HG03558 (cell line): ENCODE data around the gene GABPB2.

Source experiments
- ATAC-seq: cut with Tn5 transposase; IDR thresholded peaks from one replicate; pipeline ENCODE4 v1.9.1; 2021; ENCODE audit warnings: moderate number of reproducible peaks; ENCODE audit not compliant: unreplicated experiment; ENCODE audit errors: extremely low read depth

The GABPB2 gene

DNA sequence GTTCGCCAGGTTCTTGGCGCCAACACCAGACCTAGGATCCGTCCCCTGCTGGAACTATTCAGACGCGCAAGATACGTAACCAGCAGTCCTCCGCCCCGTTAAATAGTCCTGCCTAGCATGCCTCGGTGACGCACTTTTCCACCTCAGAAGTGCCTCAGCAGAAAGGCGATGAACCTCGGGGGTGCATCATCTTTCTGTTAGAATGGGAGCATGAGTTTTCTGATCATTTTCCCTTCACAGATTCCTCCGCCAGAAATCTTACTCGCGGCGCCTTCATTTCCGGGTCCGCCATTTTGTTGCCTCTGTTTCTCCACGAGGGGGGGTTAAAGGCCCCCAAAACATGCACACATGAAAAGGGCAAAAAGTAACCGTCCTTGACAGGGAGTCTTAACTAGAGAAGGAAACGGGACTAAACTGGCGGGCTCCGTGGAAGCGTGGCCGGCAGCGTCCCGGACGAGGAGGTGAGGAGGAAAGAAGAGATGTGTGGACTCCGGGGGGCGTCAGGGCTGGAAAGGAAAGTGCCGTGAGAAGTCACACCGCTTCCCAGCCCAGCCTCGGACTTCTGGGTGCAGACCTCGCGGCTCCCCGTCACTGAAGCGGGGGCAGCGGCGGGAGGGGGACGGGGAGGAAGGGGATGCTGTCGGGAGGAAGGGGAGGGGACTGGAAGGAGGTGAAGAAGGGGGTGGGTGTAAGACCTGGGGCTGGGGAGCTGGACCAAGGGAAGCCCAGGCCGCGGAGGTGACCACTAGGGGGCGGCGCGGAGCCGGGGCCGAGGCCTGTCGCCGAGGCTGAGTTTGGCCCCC is at the start of gene GABPB2:
GABPB2 (plus strand) TSS at position 288 of the 803 bp plus-strand sequence. CDS start 17,429 bp downstream, outside the sequence.
- ATAC-seq: peak; percentile 53

DNA sequence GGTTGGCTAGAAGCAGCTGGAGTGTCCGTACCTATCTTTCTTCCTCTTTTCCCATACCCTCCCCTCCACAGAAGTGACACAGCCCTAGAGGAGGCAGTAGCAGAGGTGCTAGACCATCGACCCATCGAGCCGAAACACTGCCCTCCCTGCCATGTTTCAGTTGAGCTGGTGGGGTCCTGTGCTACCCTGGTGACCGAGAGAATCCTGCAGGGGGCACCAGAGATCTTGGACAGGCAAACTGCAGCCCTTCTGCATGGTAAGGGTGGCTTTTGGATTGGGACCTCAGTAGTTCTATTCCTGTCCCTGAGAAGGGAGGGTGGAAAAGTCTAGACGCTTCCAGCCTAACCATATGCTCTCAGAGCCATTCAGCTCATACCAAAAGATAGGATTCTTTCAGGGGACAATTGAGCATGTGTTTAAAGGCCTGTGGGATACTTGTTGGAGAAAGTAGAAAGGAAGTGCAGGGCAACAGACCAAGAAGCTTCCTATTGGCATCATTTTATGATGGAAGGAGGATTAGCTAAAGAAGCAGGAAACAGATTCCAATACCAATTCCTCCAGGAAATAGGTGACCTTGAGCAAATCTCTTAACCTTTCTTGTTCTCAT is 45.9 kb upstream of the GABPB2 start:
- no peak for ATAC-seq

GRCh38 chr1:151026460-151026859 is 44.1 kb upstream of the GABPB2 start:
- no peak for ATAC-seq

DNA sequence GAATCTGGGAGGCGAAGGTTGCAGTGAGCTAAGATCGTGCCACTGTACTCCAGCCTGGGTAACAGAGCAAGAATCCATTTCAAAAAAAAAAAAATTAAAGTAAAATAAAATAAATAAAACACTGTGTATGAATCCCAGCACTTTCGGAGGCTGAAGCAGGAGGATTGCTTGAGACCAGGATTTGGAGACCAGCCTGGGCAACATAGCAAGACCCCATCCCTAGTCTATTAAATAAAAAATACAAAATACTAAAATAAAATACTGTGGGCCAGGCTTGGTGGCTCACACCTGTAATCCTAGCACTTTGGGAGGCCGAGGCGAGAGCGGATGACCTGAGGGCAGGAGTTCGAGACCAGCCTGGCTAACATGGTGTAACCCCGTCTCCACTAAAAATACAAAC is 38.4 kb upstream of the GABPB2 start:
- ATAC-seq: no peak

DNA sequence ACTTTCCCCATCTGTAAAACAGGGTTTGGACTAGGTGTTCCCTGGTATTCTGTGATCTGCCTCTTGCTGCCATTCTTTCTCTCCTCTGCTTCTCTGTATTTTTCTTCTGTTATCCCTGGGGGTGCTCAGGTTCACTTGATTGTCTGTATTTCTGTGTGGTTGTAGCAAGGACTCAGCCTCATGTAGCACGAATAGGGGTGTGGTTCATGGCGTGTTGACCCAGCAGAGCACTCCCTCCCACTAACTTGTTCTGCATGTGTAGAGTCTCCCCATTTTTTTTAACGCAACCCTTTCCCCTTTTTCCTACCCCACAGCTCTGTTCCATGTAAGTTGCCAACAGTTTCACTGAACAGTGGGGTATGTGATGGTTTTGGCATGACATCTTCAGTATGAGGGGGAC is 35.4 kb upstream of the GABPB2 start:
- ATAC-seq: no peak

DNA sequence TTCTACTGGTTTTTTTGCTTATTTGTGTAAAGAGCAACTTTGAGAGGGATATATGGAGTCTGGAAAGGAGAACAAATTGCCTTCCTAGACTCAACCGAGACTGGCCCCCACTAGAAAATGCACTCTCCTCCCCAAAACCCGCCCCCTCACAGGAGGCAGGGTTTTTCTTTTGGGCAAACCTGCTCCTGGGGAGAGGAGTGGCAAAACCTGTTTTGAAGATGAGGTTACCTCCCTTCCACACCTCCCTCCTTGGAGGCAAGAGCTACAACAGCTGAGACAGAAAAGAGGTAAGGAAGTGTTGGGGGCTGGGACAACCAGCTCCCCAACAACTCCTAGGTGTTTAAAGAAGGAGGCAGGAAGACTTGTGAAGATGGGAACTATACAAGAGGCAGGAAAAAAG is 34.2 kb upstream of the GABPB2 start, which contains the start of gene BNIPL:
BNIPL (plus strand) TSS at position 231 of the 400 bp plus-strand sequence; CDS start at position 371, 140 bp downstream.
- no peak for ATAC-seq

DNA sequence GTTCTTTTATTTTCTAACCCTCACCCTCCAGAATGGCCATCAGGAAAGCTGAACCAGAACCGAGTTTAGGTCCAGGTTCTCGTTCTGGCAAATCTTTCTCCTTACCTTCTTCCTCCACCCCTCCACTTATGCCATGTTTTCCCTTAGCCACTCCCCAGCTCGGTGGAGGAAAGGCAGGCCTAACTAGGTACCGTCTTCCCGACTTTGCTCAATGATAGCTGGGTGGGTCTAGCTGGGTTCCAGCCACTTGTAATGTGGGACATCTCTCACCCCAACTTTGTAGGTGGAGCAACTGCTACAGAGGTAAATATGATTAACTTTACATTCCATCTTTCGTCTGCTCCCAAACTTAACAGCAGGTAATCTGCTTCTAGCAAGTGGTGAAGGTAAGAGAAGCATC is 33.5 kb upstream of the GABPB2 start:
- ATAC-seq: no peak

DNA sequence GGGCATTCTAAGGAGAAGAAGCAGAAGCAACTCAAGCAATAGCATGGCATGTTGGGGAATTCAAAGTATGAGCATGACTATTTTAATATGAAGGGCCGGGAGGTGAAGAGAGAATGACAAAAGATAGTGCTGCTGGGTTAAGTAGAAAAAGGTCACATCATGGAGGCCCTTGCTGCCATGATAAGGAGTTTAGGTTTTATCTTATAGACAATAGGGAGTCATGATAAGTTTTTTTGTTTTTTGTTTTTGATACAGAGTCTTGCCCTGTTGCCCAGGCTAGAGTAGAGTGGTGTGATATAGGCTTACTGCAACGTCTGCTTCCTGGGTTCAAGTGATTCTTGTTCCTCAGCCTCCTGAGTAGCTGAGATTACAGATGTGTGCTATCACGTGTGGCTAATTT is 31.0 kb upstream of the GABPB2 start:
- no peak for ATAC-seq

- ATAC-seq: no peak
Measured at GRCh38 chr1:151043163-151043562, 27.4 kb upstream of the GABPB2 start.

DNA sequence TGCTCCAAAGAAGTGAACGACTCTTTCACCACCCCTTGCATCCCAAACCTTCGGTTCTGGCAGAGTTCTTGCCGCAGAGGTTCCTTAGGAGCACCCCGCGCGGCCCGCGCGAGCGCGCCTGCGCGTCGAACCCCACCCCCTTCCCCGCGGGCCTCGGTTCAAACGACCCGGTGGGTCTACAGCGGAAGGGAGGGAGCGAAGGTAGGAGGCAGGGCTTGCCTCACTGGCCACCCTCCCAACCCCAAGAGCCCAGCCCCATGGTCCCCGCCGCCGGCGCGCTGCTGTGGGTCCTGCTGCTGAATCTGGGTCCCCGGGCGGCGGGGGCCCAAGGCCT is 23.0 kb upstream of the GABPB2 start, which contains the start of gene C1orf56:
C1orf56 (plus strand) TSS at position 161 of the 334 bp plus-strand sequence; CDS start at position 258, 97 bp downstream.
- no peak for ATAC-seq

DNA sequence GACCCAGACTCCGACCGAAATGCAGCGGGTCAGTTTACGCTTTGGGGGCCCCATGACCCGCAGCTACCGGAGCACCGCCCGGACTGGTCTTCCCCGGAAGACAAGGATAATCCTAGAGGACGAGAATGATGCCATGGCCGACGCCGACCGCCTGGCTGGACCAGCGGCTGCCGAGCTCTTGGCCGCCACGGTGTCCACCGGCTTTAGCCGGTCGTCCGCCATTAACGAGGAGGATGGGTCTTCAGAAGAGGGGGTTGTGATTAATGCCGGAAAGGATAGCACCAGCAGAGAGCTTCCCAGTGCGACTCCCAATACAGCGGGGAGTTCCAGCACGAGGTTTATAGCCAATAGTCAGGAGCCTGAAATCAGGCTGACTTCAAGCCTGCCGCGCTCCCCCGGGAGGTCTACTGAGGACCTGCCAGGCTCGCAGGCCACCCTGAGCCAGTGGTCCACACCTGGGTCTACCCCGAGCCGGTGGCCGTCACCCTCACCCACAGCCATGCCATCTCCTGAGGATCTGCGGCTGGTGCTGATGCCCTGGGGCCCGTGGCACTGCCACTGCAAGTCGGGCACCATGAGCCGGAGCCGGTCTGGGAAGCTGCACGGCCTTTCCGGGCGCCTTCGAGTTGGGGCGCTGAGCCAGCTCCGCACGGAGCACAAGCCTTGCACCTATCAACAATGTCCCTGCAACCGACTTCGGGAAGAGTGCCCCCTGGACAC is 22.5 kb upstream of the GABPB2 start:
- ATAC-seq: no peak

DNA sequence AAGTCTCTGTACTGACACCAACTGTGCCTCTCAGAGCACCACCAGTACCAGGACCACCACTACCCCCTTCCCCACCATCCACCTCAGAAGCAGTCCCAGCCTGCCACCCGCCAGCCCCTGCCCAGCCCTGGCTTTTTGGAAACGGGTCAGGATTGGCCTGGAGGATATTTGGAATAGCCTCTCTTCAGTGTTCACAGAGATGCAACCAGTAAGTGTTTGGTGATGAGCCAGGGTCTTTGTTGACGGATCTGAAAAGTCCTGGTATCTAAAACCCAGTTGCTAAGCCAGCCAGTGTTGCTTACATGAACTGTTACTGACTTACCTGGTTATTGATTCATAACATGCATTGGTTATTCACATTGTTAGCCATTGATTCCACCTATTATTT is 21.9 kb upstream of the GABPB2 start:
- no peak for ATAC-seq

DNA sequence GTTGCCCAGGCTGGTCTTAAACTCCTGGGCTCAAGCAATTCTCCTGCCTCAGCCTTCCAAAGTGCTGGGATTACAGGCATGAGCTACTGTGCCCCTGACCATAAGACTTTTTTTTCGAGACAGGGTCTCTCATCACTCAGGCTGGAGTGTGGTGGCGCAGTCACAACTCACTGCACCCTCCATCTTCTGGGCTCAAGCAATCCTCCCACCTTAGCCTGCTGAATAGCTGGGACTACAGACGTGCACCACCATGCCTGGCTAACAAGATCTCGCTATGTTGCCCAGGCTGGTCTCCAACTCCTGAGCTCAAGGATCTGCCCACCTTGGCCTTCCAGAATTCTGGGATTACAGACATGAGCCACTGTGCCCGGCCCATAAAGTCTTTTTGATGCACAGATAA is 21.1 kb upstream of the GABPB2 start:
- ATAC-seq: no peak

GRCh38 chr1:151050051-151050688 is 20.4 kb upstream of the GABPB2 start:
- no peak for ATAC-seq

- ATAC-seq: no peak
Measured at GRCh38 chr1:151051356-151052009, 19.1 kb upstream of the GABPB2 start.

GRCh38 chr1:151054971-151055547 is 15.5 kb upstream of the GABPB2 start:
- ATAC-seq: no peak

- ATAC-seq: no peak
Measured at GRCh38 chr1:151055581-151055980, 15.0 kb upstream of the GABPB2 start.

DNA sequence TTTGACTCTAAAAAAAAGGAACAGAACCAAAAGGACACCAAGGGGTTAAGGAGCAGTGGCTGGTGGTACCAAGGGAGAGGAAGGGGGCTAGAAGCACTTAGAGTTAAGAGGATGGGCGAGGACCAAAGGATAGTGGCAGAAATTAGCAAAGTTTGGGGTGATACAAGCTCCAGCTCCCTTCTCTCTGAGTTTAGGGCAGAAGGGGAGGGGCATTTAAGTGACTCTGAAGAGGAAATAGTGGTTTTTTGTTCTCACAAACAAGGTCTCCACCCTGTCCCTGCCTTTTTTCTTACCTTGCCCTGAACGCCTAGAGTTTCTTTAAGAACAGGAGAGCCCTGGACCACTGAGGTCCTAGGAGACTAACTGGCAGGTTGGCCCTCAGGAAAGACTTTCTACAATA is 14.4 kb upstream of the GABPB2 start:
- ATAC-seq: no peak

DNA sequence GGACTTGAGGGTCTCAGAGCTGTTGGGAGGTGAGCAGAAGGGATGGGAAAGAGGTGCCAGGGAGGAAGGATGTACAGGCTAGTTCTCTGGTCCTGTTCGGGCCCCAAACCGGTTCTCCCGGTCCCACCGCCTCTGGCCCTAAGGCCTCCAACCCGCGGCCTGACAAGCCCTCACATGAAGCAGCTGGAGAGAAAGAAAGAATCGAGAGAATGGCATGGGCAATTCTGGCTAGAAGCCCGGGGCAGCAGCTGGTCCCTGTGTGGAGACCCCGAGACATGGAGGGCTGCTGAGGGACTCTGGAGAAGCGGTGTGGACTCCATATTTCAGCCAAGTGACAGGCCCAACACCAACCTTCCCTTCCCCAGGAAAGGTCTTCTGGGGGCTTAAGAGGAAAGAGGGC is 11.9 kb upstream of the GABPB2 start:
- no peak for ATAC-seq
